HepG2 (cell line): ENCODE measurements around the gene RECQL. TPM values are rescaled to one million over a fixed set of nuclear protein-coding genes. Genes with fewer than 3 reads are reported as not detected.

Experiments
- GABPA ChIP-seq, 2 experiments: IDR thresholded peaks; 2 replicates each; pipeline ENCODE4 v1.6.1; 2011 to 2016; ENCODE audit warnings: low read depth in 2 of 2, low read length in 1 of 2, missing biosample characterization in 1 of 2, missing genetic modification characterization in 1 of 2
- NCOR1 ChIP-seq: fragments of 200-600 bp; sonication (generic); IDR thresholded peaks from 2 replicates; pipeline ENCODE4 v1.7.0; 2017; ENCODE audit warnings: antibody characterized with exemption, low read length, borderline replicate concordance
- ZNF317 ChIP-seq: sonication (generic); formaldehyde crosslinking; IDR thresholded peaks from 2 replicates; pipeline ENCODE4 v1.5.0; 2020; ENCODE audit warnings: mild to moderate bottlenecking, missing genetic modification reagents
- polyA plus RNA-seq, 8 experiments: library from polyadenylated mRNA; depleted of rRNA in 3 of 8; stranded (reverse) in 7 of 8; unstranded in 1 of 8; fragments of >200 nt; fragmentation: Illumina TruSeq in 4 of 8; extraction: Trizol in 4 of 8; gene quantifications; 2 replicates each; pipeline versions ENCODE4 v1.2.1 to v1.2.3, GENCODE V29; 2011 to 2016; ENCODE audit warnings: low read depth in 4 of 8, missing spikeins in 1 of 8, mixed read lengths in 1 of 8; ENCODE audit not compliant: insufficient read depth in 1 of 8
- total RNA-seq, 5 experiments: library from RNA; depleted of rRNA; stranded (reverse); fragments of >200 nt; fragmentation: Illumina TruSeq; extraction: Trizol; gene quantifications; 2 replicates each; pipeline ENCODE4 v1.2.3, GENCODE V29; 2016; ENCODE audit warnings: low read depth in 1 of 5
- TF ChIP-seq, protein P1 (sequence below): sonication (generic); formaldehyde crosslinking; IDR thresholded peaks from 2 replicates; pipeline ENCODE4 v1.4.0; 2020; ENCODE audit warnings: missing genetic modification reagents
- TF ChIP-seq, protein P2 (sequence below): IDR thresholded peaks from 2 replicates; pipeline ENCODE4 v1.6.1; 2016; ENCODE audit warnings: missing genetic modification reagents, missing compliant biosample characterization
- TF ChIP-seq, protein P3 (sequence below): sonication (generic); formaldehyde crosslinking; IDR thresholded peaks from 2 replicates; pipeline ENCODE4 v1.4.0; 2020; ENCODE audit warnings: low read depth, missing genetic modification reagents

The RECQL gene
- total and polyA plus RNA-seq, 2 of the 13 experiments (the other 11 are each of a cell fraction or from before 2014, with no cell fraction given) = 7.2 to 41.5 TPM

DNA sequence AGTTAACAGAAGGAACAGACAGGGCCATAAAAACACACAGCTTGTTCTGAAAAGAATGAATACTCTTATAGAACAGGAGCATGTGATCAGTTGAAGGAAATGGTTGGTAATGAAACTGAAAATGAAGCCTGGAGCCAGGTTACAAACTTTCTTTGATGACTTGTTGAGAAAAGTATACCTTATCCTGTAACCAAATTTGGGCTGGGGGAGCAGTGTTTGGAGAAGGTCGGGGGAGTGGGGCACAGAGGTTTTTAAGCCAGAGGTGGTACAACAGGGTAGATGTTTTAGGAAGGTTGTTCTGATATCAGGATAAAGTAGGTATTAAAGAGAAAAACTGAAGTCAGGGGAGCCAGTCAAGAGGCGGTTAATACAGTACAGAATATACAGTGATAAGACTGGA, 8.3 kb upstream of the RECQL start (continued):
- TF ChIP-seq, protein P1, sequence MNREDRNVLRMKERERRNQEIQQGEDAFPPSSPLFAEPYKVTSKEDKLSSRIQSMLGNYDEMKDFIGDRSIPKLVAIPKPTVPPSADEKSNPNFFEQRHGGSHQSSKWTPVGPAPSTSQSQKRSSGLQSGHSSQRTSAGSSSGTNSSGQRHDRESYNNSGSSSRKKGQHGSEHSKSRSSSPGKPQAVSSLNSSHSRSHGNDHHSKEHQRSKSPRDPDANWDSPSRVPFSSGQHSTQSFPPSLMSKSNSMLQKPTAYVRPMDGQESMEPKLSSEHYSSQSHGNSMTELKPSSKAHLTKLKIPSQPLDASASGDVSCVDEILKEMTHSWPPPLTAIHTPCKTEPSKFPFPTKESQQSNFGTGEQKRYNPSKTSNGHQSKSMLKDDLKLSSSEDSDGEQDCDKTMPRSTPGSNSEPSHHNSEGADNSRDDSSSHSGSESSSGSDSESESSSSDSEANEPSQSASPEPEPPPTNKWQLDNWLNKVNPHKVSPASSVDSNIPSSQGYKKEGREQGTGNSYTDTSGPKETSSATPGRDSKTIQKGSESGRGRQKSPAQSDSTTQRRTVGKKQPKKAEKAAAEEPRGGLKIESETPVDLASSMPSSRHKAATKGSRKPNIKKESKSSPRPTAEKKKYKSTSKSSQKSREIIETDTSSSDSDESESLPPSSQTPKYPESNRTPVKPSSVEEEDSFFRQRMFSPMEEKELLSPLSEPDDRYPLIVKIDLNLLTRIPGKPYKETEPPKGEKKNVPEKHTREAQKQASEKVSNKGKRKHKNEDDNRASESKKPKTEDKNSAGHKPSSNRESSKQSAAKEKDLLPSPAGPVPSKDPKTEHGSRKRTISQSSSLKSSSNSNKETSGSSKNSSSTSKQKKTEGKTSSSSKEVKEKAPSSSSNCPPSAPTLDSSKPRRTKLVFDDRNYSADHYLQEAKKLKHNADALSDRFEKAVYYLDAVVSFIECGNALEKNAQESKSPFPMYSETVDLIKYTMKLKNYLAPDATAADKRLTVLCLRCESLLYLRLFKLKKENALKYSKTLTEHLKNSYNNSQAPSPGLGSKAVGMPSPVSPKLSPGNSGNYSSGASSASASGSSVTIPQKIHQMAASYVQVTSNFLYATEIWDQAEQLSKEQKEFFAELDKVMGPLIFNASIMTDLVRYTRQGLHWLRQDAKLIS (CRISPR knock-in tag) = no peak
- TF ChIP-seq, protein P2, sequence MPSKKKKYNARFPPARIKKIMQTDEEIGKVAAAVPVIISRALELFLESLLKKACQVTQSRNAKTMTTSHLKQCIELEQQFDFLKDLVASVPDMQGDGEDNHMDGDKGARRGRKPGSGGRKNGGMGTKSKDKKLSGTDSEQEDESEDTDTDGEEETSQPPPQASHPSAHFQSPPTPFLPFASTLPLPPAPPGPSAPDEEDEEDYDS = no peak
- TF ChIP-seq, protein P3, sequence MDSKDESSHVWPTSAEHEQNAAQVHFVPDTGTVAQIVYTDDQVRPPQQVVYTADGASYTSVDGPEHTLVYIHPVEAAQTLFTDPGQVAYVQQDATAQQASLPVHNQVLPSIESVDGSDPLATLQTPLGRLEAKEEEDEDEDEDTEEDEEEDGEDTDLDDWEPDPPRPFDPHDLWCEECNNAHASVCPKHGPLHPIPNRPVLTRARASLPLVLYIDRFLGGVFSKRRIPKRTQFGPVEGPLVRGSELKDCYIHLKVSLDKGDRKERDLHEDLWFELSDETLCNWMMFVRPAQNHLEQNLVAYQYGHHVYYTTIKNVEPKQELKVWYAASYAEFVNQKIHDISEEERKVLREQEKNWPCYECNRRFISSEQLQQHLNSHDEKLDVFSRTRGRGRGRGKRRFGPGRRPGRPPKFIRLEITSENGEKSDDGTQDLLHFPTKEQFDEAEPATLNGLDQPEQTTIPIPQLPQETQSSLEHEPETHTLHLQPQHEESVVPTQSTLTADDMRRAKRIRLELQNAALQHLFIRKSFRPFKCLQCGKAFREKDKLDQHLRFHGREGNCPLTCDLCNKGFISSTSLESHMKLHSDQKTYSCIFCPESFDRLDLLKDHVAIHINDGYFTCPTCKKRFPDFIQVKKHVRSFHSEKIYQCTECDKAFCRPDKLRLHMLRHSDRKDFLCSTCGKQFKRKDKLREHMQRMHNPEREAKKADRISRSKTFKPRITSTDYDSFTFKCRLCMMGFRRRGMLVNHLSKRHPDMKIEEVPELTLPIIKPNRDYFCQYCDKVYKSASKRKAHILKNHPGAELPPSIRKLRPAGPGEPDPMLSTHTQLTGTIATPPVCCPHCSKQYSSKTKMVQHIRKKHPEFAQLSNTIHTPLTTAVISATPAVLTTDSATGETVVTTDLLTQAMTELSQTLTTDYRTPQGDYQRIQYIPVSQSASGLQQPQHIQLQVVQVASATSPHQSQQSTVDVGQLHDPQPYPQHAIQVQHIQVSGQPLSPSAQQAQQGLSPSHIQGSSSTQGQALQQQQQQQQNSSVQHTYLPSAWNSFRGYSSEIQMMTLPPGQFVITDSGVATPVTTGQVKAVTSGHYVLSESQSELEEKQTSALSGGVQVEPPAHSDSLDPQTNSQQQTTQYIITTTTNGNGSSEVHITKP (CRISPR knock-in tag) = no peak
- TF ChIP-seq ZNF317 (CRISPR knock-in tag) = no peak
- TF ChIP-seq NCOR1 = no peak
- no peak for TF ChIP-seq GABPA (IDR thresholded peaks at IDR 0.05; ENCODE audit: low read depth, low read length)
- TF ChIP-seq GABPA (CRISPR knock-in tag; IDR thresholded peaks at IDR 0.05; ENCODE audit: low read depth) = no peak
